ENCODE data around the gene CXCL14. TPM values are rescaled to one million over a fixed set of nuclear protein-coding genes. Genes with fewer than 3 reads are reported as not detected.

CXCL14 gene
- total and polyA plus RNA-seq, 2 experiments from 2014 or later = 1.7 TPM; not detected in 1

DNA sequence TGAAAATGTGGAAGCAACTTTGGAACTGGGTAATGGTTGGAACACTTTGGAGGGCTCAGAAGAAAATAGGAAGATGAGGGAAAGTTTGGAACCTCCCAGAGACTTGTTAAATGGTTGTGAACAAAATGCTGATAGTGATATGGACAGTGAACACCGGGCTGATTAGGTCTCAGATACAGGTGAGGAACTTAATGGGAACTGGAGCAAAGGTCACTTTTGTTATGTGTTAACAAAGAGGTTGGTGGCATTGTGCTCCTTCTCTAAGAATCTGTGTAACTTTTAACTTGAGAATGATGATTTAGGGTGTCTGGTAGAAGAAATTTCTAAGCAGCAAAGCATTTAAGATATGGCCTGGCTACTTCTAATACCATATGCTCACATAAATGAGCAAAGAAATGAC, 36.4 kb upstream of the CXCL14 start (continued):
- TF ChIP-seq, protein P1, sequence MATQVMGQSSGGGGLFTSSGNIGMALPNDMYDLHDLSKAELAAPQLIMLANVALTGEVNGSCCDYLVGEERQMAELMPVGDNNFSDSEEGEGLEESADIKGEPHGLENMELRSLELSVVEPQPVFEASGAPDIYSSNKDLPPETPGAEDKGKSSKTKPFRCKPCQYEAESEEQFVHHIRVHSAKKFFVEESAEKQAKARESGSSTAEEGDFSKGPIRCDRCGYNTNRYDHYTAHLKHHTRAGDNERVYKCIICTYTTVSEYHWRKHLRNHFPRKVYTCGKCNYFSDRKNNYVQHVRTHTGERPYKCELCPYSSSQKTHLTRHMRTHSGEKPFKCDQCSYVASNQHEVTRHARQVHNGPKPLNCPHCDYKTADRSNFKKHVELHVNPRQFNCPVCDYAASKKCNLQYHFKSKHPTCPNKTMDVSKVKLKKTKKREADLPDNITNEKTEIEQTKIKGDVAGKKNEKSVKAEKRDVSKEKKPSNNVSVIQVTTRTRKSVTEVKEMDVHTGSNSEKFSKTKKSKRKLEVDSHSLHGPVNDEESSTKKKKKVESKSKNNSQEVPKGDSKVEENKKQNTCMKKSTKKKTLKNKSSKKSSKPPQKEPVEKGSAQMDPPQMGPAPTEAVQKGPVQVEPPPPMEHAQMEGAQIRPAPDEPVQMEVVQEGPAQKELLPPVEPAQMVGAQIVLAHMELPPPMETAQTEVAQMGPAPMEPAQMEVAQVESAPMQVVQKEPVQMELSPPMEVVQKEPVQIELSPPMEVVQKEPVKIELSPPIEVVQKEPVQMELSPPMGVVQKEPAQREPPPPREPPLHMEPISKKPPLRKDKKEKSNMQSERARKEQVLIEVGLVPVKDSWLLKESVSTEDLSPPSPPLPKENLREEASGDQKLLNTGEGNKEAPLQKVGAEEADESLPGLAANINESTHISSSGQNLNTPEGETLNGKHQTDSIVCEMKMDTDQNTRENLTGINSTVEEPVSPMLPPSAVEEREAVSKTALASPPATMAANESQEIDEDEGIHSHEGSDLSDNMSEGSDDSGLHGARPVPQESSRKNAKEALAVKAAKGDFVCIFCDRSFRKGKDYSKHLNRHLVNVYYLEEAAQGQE (IDR thresholded peaks at IDR 0.05; ENCODE audit: unreplicated experiment) = no peak
- TF ChIP-seq, protein P2, sequence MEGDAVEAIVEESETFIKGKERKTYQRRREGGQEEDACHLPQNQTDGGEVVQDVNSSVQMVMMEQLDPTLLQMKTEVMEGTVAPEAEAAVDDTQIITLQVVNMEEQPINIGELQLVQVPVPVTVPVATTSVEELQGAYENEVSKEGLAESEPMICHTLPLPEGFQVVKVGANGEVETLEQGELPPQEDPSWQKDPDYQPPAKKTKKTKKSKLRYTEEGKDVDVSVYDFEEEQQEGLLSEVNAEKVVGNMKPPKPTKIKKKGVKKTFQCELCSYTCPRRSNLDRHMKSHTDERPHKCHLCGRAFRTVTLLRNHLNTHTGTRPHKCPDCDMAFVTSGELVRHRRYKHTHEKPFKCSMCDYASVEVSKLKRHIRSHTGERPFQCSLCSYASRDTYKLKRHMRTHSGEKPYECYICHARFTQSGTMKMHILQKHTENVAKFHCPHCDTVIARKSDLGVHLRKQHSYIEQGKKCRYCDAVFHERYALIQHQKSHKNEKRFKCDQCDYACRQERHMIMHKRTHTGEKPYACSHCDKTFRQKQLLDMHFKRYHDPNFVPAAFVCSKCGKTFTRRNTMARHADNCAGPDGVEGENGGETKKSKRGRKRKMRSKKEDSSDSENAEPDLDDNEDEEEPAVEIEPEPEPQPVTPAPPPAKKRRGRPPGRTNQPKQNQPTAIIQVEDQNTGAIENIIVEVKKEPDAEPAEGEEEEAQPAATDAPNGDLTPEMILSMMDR (conservative IDR thresholded peaks at IDR 0.05; ENCODE audit: low read depth in 2 of 2) = no peak

DNA sequence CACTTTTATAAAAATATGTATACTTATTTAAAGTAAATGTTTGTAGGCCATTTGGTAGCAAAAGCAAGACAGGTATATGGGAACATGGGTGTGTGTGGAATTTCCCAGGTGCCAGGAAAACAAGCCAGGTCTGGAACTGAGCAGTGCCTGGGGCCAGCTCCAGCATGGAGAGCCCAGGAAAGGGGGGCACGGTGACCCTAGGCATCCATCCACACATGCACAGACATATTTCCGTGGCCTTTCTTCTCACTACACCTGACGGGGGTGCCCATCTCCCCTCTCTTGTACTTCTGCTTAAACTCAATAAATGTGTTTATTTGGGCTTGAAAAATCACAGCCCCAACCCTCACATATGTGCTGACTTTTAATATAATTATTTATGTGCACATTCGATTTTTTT, 31.2 kb upstream of the CXCL14 start:
- DNase-seq (ENCODE audit: low spot score) = no peak
- Histone ChIP-seq H3K9me2 (ENCODE audit: insufficient read depth) (peaks cover 11% of the 10 kb centered on the region), H3K4me2 (no peak overlapping the region), H3K4me3 (no peak overlapping the region), H3K4me1 (ENCODE audit: insufficient read depth) (peaks cover 3% of the 10 kb centered on the region; the same call in 1 of the 2 replicates), H3F3A (replicated peaks; ENCODE audit: low read depth) (no peaks in the 10 kb centered on the region), H3K27me3 (ENCODE audit: insufficient read depth) (no peaks in the 10 kb centered on the region), H3K36me3 (ENCODE audit: insufficient read depth) (no peaks in the 10 kb centered on the region), H3K27ac (ENCODE audit: low read depth) (no peak overlapping the region), H4K20me1 (replicated peaks; ENCODE audit: insufficient read depth) (no peaks in the 10 kb centered on the region), H2AFZ (no peak overlapping the region), H3K79me2 (replicated peaks; ENCODE audit: insufficient read depth) (no peaks in the 10 kb centered on the region)
- Mint-ChIP-seq H3K4me3 (no peak overlapping the region), H3K36me3 (ENCODE audit: low read depth) (peaks cover 3% of the 10 kb centered on the region; the same call in 1 of the 3 replicates), H3K27ac (no peak overlapping the region), H3K4me1 (peaks cover 3% of the 10 kb centered on the region; the same call in 2 of the 3 replicates), H3K9me3 (peaks cover 3% of the 10 kb centered on the region), H3K27me3 (ENCODE audit: insufficient read depth, low read depth, poor library complexity) (peaks cover 2% of the 10 kb centered on the region)
- ATAC-seq = no peak
- no peak for TF ChIP-seq POLR2AphosphoS5 (IDR thresholded peaks at IDR 0.05; ENCODE audit: low read depth)
- TF ChIP-seq EZH2 (IDR thresholded peaks at IDR 0.05; ENCODE audit: low read depth, unreplicated experiment) = no peak
- TF ChIP-seq CREB1 (CRISPR knock-in tag; IDR thresholded peaks at IDR 0.05; ENCODE audit: low read depth) = no peak
- no peak for TF ChIP-seq ZNF114 (CRISPR knock-in tag; IDR thresholded peaks at IDR 0.05)
- no peak for TF ChIP-seq JUNB (IDR thresholded peaks at IDR 0.05; ENCODE audit: unreplicated experiment)
- TF ChIP-seq, protein P3, sequence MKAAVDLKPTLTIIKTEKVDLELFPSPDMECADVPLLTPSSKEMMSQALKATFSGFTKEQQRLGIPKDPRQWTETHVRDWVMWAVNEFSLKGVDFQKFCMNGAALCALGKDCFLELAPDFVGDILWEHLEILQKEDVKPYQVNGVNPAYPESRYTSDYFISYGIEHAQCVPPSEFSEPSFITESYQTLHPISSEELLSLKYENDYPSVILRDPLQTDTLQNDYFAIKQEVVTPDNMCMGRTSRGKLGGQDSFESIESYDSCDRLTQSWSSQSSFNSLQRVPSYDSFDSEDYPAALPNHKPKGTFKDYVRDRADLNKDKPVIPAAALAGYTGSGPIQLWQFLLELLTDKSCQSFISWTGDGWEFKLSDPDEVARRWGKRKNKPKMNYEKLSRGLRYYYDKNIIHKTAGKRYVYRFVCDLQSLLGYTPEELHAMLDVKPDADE (IDR thresholded peaks at IDR 0.05) = no peak
- TF ChIP-seq, protein P4, sequence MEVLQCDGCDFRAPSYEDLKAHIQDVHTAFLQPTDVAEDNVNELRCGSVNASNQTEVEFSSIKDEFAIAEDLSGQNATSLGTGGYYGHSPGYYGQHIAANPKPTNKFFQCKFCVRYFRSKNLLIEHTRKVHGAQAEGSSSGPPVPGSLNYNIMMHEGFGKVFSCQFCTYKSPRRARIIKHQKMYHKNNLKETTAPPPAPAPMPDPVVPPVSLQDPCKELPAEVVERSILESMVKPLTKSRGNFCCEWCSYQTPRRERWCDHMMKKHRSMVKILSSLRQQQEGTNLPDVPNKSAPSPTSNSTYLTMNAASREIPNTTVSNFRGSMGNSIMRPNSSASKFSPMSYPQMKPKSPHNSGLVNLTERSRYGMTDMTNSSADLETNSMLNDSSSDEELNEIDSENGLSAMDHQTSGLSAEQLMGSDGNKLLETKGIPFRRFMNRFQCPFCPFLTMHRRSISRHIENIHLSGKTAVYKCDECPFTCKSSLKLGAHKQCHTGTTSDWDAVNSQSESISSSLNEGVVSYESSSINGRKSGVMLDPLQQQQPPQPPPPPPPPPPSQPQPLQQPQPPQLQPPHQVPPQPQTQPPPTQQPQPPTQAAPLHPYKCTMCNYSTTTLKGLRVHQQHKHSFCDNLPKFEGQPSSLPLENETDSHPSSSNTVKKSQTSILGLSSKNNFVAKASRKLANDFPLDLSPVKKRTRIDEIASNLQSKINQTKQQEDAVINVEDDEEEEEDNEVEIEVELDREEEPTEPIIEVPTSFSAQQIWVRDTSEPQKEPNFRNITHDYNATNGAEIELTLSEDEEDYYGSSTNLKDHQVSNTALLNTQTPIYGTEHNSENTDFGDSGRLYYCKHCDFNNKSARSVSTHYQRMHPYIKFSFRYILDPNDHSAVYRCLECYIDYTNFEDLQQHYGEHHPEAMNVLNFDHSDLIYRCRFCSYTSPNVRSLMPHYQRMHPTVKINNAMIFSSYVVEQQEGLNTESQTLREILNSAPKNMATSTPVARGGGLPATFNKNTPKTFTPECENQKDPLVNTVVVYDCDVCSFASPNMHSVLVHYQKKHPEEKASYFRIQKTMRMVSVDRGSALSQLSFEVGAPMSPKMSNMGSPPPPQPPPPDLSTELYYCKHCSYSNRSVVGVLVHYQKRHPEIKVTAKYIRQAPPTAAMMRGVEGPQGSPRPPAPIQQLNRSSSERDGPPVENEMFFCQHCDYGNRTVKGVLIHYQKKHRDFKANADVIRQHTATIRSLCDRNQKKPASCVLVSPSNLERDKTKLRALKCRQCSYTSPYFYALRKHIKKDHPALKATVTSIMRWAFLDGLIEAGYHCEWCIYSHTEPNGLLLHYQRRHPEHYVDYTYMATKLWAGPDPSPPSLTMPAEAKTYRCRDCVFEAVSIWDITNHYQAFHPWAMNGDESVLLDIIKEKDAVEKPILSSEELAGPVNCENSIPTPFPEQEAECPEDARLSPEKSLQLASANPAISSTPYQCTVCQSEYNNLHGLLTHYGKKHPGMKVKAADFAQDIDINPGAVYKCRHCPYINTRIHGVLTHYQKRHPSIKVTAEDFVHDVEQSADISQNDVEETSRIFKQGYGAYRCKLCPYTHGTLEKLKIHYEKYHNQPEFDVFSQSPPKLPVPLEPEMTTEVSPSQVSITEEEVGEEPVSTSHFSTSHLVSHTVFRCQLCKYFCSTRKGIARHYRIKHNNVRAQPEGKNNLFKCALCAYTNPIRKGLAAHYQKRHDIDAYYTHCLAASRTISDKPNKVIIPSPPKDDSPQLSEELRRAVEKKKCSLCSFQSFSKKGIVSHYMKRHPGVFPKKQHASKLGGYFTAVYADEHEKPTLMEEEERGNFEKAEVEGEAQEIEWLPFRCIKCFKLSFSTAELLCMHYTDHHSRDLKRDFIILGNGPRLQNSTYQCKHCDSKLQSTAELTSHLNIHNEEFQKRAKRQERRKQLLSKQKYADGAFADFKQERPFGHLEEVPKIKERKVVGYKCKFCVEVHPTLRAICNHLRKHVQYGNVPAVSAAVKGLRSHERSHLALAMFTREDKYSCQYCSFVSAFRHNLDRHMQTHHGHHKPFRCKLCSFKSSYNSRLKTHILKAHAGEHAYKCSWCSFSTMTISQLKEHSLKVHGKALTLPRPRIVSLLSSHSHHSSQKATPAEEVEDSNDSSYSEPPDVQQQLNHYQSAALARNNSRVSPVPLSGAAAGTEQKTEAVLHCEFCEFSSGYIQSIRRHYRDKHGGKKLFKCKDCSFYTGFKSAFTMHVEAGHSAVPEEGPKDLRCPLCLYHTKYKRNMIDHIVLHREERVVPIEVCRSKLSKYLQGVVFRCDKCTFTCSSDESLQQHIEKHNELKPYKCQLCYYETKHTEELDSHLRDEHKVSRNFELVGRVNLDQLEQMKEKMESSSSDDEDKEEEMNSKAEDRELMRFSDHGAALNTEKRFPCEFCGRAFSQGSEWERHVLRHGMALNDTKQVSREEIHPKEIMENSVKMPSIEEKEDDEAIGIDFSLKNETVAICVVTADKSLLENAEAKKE (CRISPR knock-in tag; IDR thresholded peaks at IDR 0.05) = no peak
- TF ChIP-seq, protein P2 (conservative IDR thresholded peaks at IDR 0.05; ENCODE audit: low read depth in 2 of 2) = no peak
- TF ChIP-seq EZH2phosphoT487 (IDR thresholded peaks at IDR 0.05; ENCODE audit: unreplicated experiment) = no peak
